HG03159 (cell line): ENCODE results near the gene ECT2L.
A peak's percentile ranks its signal among the peaks of the same experiment; 100 is the strongest.

Experiments used
- ATAC-seq: cut with Tn5 transposase; IDR thresholded peaks from one replicate; pipeline ENCODE4 v1.9.1; 2021; ENCODE audit warnings: mild to moderate bottlenecking, moderate library complexity; ENCODE audit not compliant: unreplicated experiment

Gene ECT2L

DNA sequence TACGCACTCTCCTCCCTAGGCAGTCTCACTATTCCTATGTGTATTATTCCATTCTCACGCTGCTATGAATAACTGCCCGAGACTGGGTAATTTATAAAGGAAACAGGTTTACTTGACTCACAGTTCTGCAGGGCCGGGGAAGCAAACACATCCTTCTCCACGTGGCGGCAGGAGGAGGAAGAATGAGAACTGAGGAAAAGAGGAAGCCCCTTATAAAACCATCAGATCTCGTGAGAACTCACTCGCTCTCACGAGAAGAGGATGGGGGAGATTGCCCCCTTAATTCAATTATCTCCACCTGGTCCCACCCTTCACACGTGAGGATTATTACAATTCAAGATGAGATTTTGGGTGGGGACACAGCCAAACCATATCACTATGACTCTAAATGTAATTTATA, 61.9 kb downstream of the ECT2L start:
- ATAC-seq: no peak

DNA sequence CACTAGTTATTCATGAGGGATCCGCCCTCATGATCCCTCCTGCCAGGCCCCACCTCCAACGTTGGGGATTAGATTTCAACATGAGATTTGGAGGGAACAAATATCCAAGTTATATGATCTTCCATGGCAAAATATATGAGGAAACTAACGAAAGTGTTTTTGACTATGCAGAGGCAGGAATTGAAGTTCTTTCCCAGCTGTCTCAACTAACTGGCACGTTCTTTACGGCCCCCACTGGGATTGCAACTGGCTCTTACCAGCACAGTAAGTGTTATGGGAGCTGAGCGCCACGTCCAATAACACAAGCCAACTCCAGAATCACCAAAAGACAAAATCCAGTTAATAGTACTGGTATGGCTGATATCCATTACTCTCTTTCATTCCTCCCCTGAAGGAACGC, 66.6 kb downstream of the ECT2L start:
- no peak for ATAC-seq

DNA sequence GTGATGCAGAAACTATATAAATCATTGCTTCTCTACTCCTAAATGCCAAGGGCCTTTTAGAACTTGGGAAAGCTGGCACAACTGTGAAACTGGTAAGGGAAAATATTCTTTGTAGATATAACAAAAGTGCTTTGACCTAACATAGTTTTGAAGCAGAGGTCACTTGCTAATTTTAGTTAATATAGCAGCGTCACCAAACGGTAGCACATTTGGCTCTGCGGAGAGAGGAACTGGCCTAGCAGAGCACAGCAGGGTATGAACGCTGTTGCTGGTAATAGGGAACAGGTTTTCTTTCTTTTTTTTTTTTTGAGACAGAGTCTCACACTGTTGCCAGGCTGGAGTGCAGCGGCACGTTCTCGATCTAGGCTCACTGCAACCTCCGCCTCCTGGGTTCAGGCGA, 67.4 kb downstream of the ECT2L start:
- no peak for ATAC-seq

DNA sequence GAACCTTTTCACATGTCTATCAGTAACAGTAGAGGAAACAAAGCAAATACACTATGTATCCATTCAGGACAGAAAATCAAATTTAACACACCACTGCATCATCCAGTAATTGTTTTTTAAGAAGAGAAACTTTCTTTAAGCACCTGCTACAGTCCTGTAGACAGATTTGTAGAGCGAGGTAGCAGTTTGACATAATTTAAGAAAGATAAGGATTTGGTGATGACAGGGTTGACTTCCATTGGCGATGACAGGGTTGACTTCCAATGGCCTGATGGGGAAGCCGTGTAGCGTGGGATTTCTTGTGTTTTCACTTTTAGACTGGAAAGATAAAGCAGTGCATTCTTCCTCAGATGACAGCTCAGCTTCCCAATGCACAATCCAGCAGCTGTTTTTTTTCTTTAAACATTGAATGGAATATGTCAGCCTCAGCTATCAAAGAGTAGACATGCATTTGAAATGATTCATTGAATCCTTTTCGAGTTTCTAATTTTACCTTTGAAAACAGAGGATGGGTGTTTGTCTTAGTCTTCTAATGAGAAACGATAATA, 68.5 kb downstream of the ECT2L start:
- no peak for ATAC-seq

DNA sequence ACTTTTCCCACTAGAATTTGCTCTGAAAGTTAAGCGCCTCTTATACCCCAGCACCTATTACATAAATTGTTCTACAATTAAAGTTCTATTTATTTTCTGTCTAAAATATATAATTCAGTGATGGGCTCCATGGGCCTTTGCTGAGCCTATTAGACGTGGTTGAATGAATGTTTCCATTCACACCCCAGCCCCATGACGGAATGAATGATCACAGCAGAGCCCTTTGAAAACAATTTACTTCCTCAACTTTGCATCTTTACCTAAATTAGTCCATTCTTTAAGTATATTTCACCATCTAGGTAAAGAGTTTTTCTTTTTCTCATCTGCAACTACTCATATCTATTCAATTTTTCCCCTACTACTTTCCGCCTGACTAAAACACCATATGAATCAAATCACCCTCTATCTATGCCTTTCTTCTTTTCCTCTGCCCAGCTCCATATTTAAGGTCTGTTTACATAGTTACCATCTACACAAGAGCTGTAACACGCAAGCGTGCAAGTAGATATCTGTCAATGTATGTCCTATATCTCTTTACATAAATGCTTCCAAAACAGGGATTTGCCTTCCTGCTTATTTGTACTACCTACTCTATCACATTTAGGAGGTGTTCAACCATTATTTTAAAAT, 69.7 kb downstream of the ECT2L start:
- ATAC-seq: no peak

DNA sequence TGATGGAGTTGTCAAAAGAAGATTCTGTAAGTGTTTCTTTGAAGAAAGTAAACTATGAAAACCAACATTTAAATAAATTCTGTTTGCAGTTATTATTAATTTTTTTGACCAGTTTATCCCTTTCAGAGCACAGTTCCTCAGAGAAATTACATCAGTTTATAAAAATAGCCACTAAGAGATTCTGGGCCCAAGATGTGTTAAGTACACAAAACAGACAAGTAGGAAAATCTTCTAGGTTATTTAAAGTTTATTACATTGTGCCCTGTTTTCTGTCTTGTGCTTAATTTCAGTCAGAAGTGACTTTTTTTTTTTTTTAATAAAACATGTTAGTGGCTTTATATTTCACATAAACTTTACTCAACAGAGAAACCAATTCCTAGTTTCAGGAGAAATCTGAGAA, 72.3 kb downstream of the ECT2L start:
- ATAC-seq: no peak

DNA sequence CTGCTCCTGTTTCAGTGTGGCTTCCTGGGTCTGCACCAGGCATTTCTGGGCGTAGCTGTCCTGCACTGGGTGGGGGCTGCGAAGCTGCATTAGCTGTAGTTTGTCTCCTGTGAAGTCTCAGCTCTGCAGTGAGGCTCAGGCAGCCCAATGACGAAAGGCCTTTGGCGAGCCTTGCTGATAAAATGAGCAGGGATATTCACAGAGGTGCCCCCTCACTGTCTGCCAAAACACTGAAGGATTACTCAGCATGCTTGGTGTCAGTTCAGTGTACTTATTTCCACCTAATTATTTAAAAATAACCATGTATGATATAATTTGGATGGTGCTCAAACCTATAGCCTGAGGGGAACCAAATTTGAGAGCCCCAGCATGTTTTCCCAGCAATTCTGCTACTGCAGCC, 73.5 kb downstream of the ECT2L start:
- no peak for ATAC-seq

DNA sequence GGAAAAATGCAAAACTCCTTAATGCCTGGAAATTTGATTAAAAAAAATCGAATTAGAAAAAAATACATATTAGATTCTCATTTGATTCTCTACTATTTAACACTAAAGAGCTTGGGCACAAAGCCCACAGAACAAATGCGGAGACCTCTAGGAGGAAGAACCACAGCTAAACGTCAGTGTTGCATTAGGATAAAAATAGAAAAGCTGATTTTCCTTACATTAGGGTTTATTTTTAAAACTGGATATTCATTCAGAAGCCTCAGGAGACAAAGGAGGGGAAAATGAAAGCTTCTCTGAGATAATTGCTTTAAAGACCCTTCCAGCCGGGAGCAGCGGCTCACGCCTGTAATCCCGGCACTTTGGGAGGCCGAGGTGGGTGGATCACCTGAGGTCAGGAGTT, 77.3 kb downstream of the ECT2L start:
- ATAC-seq: no peak

DNA sequence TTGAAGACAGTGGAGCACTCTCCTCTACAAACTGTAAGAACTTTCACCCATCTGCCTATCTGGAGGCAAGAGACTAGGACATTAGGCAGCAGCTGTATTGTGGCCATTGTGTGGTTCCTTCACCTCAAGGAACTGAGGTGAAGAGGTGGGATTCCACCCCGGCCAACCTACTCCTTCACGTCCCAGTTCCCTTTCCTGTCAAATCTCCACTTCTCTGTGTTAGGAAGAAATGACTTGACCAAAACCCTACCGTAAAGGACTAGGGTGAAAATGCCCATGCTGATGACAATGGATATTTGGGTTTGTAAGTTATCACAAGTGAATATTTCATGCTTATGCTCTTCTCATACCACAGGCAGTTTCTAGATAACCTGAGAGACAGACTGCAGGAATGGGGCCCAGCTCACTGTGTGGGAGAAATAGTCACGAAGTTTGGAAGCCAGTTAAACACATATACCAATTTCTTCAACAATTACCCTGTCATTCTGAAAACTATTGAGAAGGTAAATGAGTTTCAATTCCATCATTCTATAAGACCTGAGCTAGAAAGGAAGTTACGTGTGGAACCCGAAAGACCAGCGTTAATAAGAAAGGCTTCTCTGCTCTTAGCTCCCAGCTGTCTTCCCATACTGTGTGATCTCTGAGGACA, 86.6 kb downstream of the ECT2L start:
- ATAC-seq: peak; percentile 65

DNA sequence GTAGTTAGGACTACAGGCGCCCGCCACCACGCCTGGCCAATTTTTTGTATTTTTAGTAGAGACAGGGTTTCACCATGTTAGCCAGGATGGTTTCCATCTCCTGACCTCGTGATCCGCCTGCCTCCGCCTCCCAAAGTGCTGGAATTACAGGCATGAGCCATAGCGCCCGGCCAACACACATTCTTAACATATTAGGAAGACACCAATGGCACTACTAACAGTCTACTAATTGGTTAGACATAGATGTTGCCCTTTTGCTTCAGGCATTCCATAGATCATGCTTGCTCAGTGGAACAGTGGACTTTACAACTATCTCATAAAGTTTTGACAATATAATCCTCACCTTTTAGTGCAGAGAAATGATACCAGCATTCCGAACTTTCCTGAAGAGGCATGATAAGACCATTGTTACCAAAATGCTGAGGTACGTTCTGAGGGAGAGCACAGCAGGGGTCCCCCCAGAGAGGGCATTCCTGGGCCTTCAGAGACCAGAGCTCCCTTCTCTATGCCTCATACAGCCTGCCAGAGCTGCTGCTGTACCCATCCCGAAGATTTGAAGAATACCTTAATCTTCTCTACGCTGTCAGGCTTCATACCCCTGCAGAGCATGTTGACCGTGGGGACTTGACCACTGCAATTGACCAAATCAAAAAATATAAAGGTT, 89.4 kb downstream of the ECT2L start:
- ATAC-seq: no peak

DNA sequence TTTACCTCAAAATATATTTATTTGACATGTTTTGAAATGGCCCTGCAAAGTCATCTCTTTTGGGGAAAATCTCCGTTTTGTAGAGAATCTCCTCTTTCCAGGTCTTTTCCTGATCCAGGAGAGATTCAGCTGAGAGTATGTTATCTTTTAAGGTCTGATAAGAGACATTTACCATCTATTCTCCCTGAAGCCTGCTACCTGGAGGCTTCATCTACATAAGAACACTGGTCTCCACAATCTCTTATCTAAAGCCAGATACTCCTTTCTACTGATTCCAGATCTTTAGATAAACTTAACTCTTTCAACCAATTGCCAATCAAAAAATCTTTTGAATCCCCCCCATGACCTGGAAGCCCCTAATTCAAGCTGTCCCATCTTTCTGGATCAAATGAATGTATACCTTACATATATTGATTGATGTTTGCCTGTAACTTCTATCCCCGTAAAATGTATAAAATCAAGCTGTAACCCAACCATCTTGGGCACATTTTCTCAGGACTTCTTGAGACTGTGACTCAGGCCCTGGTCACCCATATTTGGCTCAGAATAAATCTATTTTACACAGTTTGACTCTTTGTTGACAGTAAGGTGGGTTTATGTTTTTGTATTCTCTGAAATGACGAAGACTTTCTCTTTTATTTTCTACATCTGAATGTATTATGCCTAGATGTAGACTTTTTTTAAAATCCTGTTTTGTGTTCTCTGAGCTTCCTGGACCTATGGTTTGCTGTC, 95.5 kb downstream of the ECT2L start:
- no peak for ATAC-seq

DNA sequence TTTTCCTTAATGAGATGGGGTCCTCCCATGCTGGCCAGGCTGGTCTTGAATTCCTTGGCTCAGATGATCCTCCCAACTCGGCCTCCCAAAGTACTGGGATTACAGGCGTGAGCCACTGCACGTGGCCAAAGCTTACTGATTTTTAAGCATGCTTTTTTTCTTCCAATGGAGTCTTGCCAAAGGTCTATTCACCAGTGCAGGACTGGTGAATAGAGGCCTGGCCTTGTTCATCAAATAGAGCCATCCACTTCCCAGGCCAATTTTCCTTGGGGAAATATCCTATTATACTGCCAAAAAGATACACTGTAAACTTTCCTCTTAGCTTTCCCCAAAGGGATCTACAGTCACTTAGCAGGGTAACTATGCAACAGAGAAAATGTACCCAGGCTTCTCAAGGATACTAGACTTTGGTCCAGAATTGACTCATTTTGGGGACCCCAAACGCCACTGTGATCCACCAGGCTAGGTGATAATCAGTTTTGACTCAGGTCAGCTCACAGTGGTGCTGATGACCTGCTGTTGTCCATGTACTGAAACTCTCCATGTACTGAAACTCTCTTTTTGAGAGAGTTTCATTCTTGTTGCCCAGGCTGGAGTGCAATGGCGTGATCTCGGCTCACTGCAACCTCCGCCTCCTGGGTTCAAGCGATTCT, 100.3 kb downstream of the ECT2L start:
- no peak for ATAC-seq

DNA sequence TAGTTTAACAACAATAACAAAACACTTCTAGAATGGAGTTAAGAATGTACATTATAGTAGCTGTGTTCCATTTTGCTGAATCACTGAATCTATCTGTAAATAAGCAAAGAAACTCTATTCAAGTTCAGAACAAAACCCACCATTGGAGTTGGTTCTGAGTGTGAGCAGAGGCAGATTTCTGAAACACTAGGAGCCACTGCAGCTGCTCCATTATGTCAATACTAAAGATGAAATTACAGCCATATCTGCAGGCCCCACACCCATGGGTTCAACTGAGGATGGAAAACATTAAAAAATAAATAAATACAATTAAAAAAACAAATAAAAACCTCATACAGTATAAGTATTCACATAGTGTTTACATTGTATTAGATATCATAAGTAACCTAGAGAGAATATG, 101.1 kb downstream of the ECT2L start:
- no peak for ATAC-seq

DNA sequence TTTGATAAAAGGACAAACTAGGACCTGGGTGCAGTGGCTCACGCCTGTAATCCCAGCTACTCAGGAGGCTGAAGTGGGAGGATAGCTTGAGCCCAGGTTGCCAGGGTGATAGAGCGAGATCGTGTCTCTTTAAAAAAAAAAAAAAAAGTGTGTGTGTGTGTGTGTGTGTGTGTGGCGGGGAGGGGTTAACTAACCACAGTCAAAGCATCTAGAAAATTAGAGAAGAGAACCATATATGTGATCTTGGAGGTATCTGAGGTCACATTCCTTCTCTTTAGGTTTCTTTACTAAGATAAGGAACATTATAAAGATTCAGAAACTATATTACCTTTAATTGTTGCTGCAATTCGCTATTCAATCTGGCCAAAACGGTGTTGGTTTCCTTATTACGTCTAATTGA, 111.3 kb downstream of the ECT2L start:
- no peak for ATAC-seq

DNA sequence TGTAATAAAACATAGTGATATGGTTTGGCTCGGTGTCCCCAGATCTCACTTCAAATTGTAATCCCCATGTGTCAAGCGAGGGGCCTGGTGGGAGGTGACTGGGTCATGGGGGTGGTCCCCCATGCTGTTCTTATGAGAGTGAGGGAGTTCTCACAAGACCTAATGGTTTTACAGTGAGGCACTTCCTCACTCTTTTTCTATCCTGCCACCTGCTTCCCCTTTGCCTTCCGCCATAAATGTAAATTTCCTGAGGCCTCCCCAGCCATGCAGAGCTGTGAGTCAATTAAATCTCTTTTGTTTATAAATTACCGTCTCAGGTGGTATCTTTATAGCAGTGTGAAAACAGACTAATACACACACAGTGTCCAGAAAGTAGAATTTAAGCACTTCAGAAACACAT, 113.6 kb downstream of the ECT2L start:
- ATAC-seq: no peak

DNA sequence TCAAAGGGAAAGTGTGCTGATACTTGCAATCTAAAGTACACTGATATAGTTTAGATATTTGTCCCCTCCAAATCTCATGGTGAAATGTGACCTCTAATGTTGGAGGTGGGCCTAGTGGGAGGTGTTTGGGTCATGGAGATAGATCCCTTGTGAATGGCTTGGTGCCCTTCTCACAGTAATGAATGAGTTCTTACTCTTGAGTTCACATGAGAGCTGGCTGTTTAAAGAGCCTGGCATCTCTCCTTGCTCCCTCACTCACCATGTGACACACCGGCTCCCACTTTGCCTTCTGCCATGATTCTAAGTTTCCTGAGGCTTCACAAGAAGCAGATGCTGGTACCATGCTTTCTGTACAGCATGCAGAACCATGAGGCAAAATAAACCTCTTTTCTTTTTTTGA, 114.1 kb downstream of the ECT2L start:
- ATAC-seq: no peak

DNA sequence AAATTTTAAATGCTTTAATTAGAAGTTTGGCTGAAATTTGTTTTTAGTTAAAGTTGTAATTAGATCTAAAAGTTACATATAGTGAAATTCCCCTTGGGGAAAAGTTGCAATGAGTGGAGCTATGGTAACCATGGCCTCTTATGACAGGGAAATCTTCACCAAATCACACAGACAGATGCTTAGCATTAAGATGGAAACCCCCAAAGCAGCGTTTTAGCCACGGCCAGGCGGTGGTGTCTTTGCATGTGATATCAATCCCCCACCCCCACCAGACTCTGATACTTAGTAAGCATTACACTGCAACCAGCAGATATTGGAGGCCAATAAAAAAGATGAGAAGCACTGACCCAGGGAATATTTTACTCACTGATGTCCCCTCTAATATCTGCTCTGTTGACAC, 116.4 kb downstream of the ECT2L start:
- no peak for ATAC-seq

DNA sequence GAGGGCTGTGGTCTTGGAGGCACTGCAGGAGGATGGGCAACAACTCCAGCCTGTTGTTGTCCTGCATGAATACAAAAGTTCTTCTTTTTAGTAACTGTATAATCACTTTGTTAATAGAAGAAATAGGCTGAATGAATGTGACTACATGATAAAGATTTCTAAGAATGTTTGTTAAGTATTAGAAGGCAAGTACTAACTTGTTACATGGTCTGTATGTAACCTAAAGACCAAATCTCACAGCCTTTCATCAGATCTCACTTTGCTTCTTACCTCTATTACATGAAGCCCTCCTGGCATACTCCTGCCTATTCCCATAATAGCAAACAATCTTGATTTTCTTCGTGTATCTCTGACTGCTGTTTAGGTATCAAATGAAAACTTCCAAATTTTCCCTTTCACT, 118.8 kb downstream of the ECT2L start:
- ATAC-seq: no peak

DNA sequence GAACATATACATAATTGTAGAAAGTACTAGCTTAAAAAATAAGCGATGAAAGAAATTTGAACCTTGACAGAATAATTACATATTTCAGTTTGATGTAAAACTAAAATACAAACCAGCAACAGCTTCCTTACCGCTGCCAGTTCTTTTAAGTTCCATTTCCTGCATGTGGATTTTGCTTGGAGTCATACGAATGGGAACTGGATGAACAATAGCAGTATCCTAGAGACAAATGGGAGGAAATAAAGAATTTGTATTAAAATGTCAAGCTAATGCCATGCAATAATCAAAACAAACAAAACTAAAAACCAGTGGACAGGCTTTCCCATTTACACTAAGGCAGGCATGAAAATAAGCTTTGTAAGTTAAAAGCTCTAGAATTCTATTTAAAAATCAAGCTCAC, 125.0 kb downstream of the ECT2L start:
- ATAC-seq: no peak

DNA sequence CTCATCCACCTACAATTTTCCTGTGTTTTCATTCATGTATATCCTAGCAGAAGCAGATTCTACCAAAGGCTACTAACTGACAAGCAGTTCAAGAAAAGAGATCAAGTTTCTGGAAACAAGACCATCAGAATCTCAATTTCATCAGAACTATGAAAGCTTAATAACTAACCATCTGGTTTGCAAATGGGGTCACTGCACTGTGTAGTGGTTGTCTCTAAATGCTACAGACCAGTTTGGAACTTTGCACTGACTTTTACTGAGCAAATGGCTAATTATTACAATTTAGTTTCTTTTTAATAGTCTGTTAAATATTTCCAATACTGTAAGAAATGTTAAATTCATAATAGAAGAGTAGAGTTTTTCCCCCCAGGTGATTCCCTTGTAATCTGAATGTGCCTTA, 127.7 kb downstream of the ECT2L start:
- peak; percentile 50 for ATAC-seq

DNA sequence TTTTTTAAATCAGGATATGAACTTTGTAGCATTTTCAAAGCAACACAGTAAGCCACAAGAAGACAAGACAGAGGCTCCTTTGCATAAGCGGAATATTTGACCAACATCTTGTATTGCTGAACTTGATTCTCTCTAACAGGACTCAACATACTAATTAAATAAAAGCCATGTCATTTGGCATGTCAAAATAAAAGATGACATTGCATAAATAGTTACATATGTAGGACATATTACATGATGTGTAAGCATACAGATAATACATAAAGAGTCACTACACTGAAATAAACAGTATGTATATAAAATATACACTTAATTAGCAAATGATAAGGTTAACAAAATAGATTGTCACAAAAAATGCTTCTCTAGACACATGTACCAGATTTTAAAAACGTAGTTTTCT, 129.9 kb downstream of the ECT2L start:
- no peak for ATAC-seq
